ENCODE results near the gene FAM168A.

Gene FAM168A

GRCh38 chr11:73563539-73564200 is 34.2 kb downstream of the FAM168A start:
- H3K27me3 ChIP-seq (replicated peaks; ENCODE audit: control insufficient read depth, insufficient read depth, low read length, poor library complexity, severe bottlenecking): no peaks in the 10 kb centered on the region
- H3K4me3 ChIP-seq (ENCODE audit: insufficient read depth, low read depth, low read length, poor library complexity, severe bottlenecking): no peak overlapping the region
- H3K36me3 ChIP-seq (ENCODE audit: control insufficient read depth, insufficient read depth, low read length): no peaks in the 10 kb centered on the region
- no peaks in the 10 kb centered on the region for H3K4me1 ChIP-seq (ENCODE audit: control insufficient read depth, insufficient read depth, low read length, poor library complexity, severe bottlenecking)
- no peaks in the 10 kb centered on the region for H3K9me3 ChIP-seq (ENCODE audit: control insufficient read depth, low read length)
- H3K27ac ChIP-seq (ENCODE audit: insufficient read depth, low read length, poor library complexity, severe bottlenecking): no peak overlapping the region
- no peak for DNase-seq

DNA sequence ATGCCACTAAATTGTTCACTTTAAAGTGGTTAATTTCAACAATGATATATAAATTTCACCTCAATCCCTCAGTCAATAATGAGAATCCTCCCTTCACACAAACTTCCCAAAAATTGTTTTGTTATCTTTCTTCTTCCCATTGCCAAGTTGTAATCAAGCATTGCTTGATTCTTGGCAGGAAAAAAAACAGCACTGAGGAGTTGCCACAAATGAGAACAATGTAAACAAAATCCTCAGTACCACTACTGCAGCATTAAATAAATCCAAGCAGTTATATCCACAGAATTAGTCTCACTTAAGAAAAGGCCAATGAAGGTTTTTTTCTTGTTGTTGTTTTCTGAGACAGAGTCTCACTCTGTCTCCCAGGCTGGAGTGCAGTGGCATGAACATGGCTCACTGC is 38.2 kb downstream of the FAM168A start:
- no peak overlapping the region for H3K4me3 ChIP-seq (ENCODE audit: insufficient read depth, low read depth, low read length, poor library complexity, severe bottlenecking)
- H3K27ac ChIP-seq (ENCODE audit: insufficient read depth, low read length, poor library complexity, severe bottlenecking): no peak overlapping the region
- no peaks in the 10 kb centered on the region for H3K9me3 ChIP-seq (ENCODE audit: control insufficient read depth, low read length)
- no peaks in the 10 kb centered on the region for H3K4me1 ChIP-seq (ENCODE audit: control insufficient read depth, insufficient read depth, low read length, poor library complexity, severe bottlenecking)
- DNase-seq: no peak
- H3K36me3 ChIP-seq (ENCODE audit: control insufficient read depth, insufficient read depth, low read length): no peaks in the 10 kb centered on the region
- H3K27me3 ChIP-seq (replicated peaks; ENCODE audit: control insufficient read depth, insufficient read depth, low read length, poor library complexity, severe bottlenecking): no peaks in the 10 kb centered on the region

DNA sequence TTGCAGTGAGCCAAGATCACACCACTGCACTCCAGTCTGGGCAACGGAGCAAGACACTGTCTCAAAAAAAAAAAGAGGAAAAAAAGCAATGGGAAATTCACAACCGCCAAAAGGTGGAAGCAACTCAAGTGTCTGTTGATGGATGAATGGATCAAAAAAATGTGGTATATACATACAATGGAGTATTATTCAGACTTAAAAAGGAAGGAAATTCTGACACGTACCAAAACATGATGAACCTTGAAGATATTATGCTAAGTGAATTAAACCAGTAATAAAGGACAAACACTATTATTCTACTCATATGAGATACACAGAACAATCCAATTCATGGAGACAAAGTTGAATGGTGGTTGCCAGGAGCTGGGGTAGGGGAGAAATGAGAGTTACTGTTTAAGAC is 40.9 kb downstream of the FAM168A start:
- DNase-seq: no peak
- Histone ChIP-seq H3K36me3 (ENCODE audit: control insufficient read depth, insufficient read depth, low read length) (no peaks in the 10 kb centered on the region), H3K9me3 (ENCODE audit: control insufficient read depth, low read length) (no peaks in the 10 kb centered on the region), H3K27me3 (replicated peaks; ENCODE audit: control insufficient read depth, insufficient read depth, low read length, poor library complexity, severe bottlenecking) (no peaks in the 10 kb centered on the region), H3K27ac (ENCODE audit: insufficient read depth, low read length, poor library complexity, severe bottlenecking) (no peak overlapping the region), H3K4me1 (ENCODE audit: control insufficient read depth, insufficient read depth, low read length, poor library complexity, severe bottlenecking) (no peaks in the 10 kb centered on the region), H3K4me3 (ENCODE audit: insufficient read depth, low read depth, low read length, poor library complexity, severe bottlenecking) (no peak overlapping the region)

- H3K9me3 ChIP-seq (ENCODE audit: control insufficient read depth, low read length): no peaks in the 10 kb centered on the region
- DNase-seq: no peak
- H3K27me3 ChIP-seq (replicated peaks; ENCODE audit: control insufficient read depth, insufficient read depth, low read length, poor library complexity, severe bottlenecking): no peaks in the 10 kb centered on the region
- H3K4me3 ChIP-seq (ENCODE audit: insufficient read depth, low read depth, low read length, poor library complexity, severe bottlenecking): no peak overlapping the region
- no peak overlapping the region for H3K27ac ChIP-seq (ENCODE audit: insufficient read depth, low read length, poor library complexity, severe bottlenecking)
- no peaks in the 10 kb centered on the region for H3K36me3 ChIP-seq (ENCODE audit: control insufficient read depth, insufficient read depth, low read length)
- peaks cover 2% of the 10 kb centered on the region for H3K4me1 ChIP-seq (ENCODE audit: control insufficient read depth, insufficient read depth, low read length, poor library complexity, severe bottlenecking)
These were observed 42.3 kb downstream of the FAM168A start for GRCh38 chr11:73555615-73556014.

- Histone ChIP-seq H3K27ac (ENCODE audit: insufficient read depth, low read length, poor library complexity, severe bottlenecking) (no peak overlapping the region), H3K27me3 (replicated peaks; ENCODE audit: control insufficient read depth, insufficient read depth, low read length, poor library complexity, severe bottlenecking) (no peaks in the 10 kb centered on the region), H3K36me3 (ENCODE audit: control insufficient read depth, insufficient read depth, low read length) (no peaks in the 10 kb centered on the region), H3K9me3 (ENCODE audit: control insufficient read depth, low read length) (no peaks in the 10 kb centered on the region), H3K4me3 (ENCODE audit: insufficient read depth, low read depth, low read length, poor library complexity, severe bottlenecking) (no peak overlapping the region), H3K4me1 (ENCODE audit: control insufficient read depth, insufficient read depth, low read length, poor library complexity, severe bottlenecking) (peaks cover 2% of the 10 kb centered on the region)
- DNase-seq: no peak
These were observed 43.1 kb downstream of the FAM168A start for GRCh38 chr11:73554671-73555320.

GRCh38 chr11:73553266-73553665 is 44.6 kb downstream of the FAM168A start:
- no peaks in the 10 kb centered on the region for H3K36me3 ChIP-seq (ENCODE audit: control insufficient read depth, insufficient read depth, low read length)
- no peak for DNase-seq
- no peak overlapping the region for H3K27ac ChIP-seq (ENCODE audit: insufficient read depth, low read length, poor library complexity, severe bottlenecking)
- no peaks in the 10 kb centered on the region for H3K27me3 ChIP-seq (replicated peaks; ENCODE audit: control insufficient read depth, insufficient read depth, low read length, poor library complexity, severe bottlenecking)
- H3K4me3 ChIP-seq (ENCODE audit: insufficient read depth, low read depth, low read length, poor library complexity, severe bottlenecking): no peak overlapping the region
- H3K9me3 ChIP-seq (ENCODE audit: control insufficient read depth, low read length): no peaks in the 10 kb centered on the region
- peaks cover 2% of the 10 kb centered on the region for H3K4me1 ChIP-seq (ENCODE audit: control insufficient read depth, insufficient read depth, low read length, poor library complexity, severe bottlenecking)

- Histone ChIP-seq H3K4me3 (ENCODE audit: insufficient read depth, low read depth, low read length, poor library complexity, severe bottlenecking) (no peak overlapping the region), H3K36me3 (ENCODE audit: control insufficient read depth, insufficient read depth, low read length) (no peaks in the 10 kb centered on the region), H3K9me3 (ENCODE audit: control insufficient read depth, low read length) (no peaks in the 10 kb centered on the region), H3K27me3 (replicated peaks; ENCODE audit: control insufficient read depth, insufficient read depth, low read length, poor library complexity, severe bottlenecking) (no peaks in the 10 kb centered on the region), H3K4me1 (ENCODE audit: control insufficient read depth, insufficient read depth, low read length, poor library complexity, severe bottlenecking) (peaks cover 2% of the 10 kb centered on the region), H3K27ac (ENCODE audit: insufficient read depth, low read length, poor library complexity, severe bottlenecking) (no peak overlapping the region)
- no peak for DNase-seq
These were observed 46.2 kb downstream of the FAM168A start for GRCh38 chr11:73551677-73552076.

GRCh38 chr11:73549376-73549775 is 48.5 kb downstream of the FAM168A start:
- Histone ChIP-seq H3K4me1 (ENCODE audit: control insufficient read depth, insufficient read depth, low read length, poor library complexity, severe bottlenecking) (peaks cover 2% of the 10 kb centered on the region), H3K27me3 (replicated peaks; ENCODE audit: control insufficient read depth, insufficient read depth, low read length, poor library complexity, severe bottlenecking) (no peaks in the 10 kb centered on the region), H3K36me3 (ENCODE audit: control insufficient read depth, insufficient read depth, low read length) (no peaks in the 10 kb centered on the region), H3K9me3 (ENCODE audit: control insufficient read depth, low read length) (no peaks in the 10 kb centered on the region), H3K4me3 (ENCODE audit: insufficient read depth, low read depth, low read length, poor library complexity, severe bottlenecking) (no peak overlapping the region), H3K27ac (ENCODE audit: insufficient read depth, low read length, poor library complexity, severe bottlenecking) (no peak overlapping the region)
- no peak for DNase-seq

DNA sequence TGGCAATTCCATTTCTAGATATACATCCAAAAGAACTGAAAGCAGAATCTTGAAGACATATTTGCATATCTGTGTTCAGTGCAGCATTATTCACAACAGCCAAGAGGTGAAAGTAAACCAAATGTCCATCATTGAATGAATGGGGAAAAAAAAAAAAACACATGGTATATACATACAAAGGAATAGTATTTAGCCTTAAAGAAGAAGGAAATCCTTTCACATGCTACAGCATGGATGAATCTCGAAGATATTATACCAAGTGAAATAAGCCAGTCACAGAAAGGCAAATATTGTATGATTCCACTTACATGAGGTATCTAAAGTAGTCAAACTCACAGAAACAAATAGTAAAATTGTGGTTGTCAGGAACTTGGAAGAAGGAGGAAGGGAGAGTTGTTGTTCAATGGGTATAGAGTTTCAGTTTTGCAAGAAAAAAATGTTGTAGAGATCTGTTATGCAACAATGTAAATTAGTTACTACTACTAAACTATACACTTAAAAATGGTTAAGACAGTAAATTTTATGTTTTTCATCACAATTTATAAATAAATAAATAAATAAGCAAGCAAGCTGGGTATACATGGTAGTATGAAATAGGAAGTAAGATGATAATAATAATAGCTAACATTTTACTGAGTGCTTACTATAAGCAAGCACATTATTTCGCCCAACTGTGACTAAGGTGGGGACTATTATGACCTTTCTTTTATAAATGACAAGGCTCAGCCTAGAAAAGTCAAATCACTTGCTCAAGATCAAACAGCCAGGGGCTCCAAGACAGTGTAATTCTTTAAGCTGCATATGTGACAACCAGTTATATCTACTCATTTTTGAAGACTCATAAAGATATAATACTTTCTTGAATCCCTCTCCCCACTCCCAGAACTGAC is 50.0 kb downstream of the FAM168A start:
- H3K4me1 ChIP-seq (ENCODE audit: control insufficient read depth, insufficient read depth, low read length, poor library complexity, severe bottlenecking): peaks cover 2% of the 10 kb centered on the region
- no peaks in the 10 kb centered on the region for H3K36me3 ChIP-seq (ENCODE audit: control insufficient read depth, insufficient read depth, low read length)
- H3K4me3 ChIP-seq (ENCODE audit: insufficient read depth, low read depth, low read length, poor library complexity, severe bottlenecking): no peak overlapping the region
- no peak overlapping the region for H3K27ac ChIP-seq (ENCODE audit: insufficient read depth, low read length, poor library complexity, severe bottlenecking)
- no peaks in the 10 kb centered on the region for H3K9me3 ChIP-seq (ENCODE audit: control insufficient read depth, low read length)
- H3K27me3 ChIP-seq (replicated peaks; ENCODE audit: control insufficient read depth, insufficient read depth, low read length, poor library complexity, severe bottlenecking): no peaks in the 10 kb centered on the region
- no peak for DNase-seq

DNA sequence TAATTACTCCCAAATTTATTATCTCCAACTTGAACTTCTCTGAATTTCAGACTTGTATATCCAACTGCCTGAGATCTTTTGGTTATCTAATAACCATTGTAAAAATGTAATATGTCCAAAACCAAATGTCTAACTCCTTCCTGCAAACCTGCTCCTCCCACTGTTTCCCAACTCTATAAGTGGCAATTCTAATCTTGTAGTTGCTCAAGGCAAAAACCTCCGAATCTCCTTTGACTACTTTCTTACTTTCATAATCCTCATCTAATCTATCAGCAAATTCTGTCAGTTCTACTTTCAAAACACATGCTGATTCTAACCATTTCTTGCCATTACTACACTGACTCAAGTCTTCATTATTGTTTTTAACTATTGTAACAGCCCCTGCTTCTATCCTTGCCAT is 55.7 kb downstream of the FAM168A start:
- Histone ChIP-seq H3K36me3 (ENCODE audit: control insufficient read depth, insufficient read depth, low read length) (no peaks in the 10 kb centered on the region), H3K4me3 (ENCODE audit: insufficient read depth, low read depth, low read length, poor library complexity, severe bottlenecking) (no peak overlapping the region), H3K4me1 (ENCODE audit: control insufficient read depth, insufficient read depth, low read length, poor library complexity, severe bottlenecking) (no peaks in the 10 kb centered on the region), H3K9me3 (ENCODE audit: control insufficient read depth, low read length) (no peaks in the 10 kb centered on the region), H3K27me3 (replicated peaks; ENCODE audit: control insufficient read depth, insufficient read depth, low read length, poor library complexity, severe bottlenecking) (no peaks in the 10 kb centered on the region), H3K27ac (ENCODE audit: insufficient read depth, low read length, poor library complexity, severe bottlenecking) (no peak overlapping the region)
- DNase-seq: no peak
